Stimulated activated naive B cell treated with anti-CD40 and anti-IgM and Interleukin-4, amounts not matched to agents 10 μg/mL and 1 μg/mL and 100 μg/mL, for 72 hours (primary cell): ENCODE data around the gene GRK5.

Experiments used
- ATAC-seq, 2 donors: fragments of 150-1000 bp; cut with Tn5 transposase; replicated peaks; 2 replicates each; pipeline ENCODE4 v1.10.0; 2021; ENCODE audit warnings: moderate library complexity in 1 of 2
- DNase-seq: peaks from one replicate; pipeline ENCODE4 v3.0.0; 2021
- H3K27ac Mint-ChIP-seq: one replicate; pipeline ENCODE4 v1.8.0; 2022; ENCODE audit warnings: mild to moderate bottlenecking, mixed read lengths
- H3K27me3 Mint-ChIP-seq, 2 donors: one replicate each; pipeline ENCODE4 v1.8.0; 2022; ENCODE audit warnings: mixed read lengths in 2 of 2
- H3K36me3 Mint-ChIP-seq, 2 donors: one replicate each; pipeline ENCODE4 v1.8.0; 2022; ENCODE audit warnings: mixed read lengths in 2 of 2, mild to moderate bottlenecking in 1 of 2
- H3K4me1 Mint-ChIP-seq, 2 donors: one replicate each; pipeline ENCODE4 v1.8.0; 2022; ENCODE audit warnings: mixed read lengths in 2 of 2, mild to moderate bottlenecking in 1 of 2
- H3K4me3 Mint-ChIP-seq, 2 donors: one replicate each; pipeline ENCODE4 v1.8.0; 2022; ENCODE audit warnings: mild to moderate bottlenecking in 2 of 2, mixed read lengths in 2 of 2, moderate library complexity in 1 of 2
- H3K9me3 Mint-ChIP-seq, 2 donors: one replicate each; pipeline ENCODE4 v1.8.0; 2022; ENCODE audit warnings: mixed read lengths in 2 of 2, mild to moderate bottlenecking in 1 of 2

Gene GRK5

DNA sequence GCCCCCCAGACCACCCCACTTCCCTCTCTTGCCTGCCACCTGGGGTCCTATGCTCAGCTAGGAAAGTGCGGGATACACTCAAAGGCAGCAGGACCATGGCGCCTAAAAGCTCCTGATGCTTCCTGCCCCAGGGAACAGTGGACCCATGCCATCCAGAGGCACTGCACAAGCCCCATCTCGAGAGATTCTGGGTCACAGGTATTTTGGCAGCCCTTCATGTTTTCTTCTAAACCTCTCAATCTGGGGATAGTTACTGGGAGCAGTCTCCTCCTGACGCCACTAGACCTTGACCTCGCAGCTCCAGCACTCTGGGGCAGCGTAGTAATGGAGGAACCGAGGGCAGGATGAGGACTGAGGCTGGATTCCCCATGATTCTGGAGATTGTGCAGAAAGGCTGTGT is 107.1 kb downstream of the GRK5 start:
- Mint-ChIP-seq H3K27me3 (no peaks in the 10 kb centered on the region), H3K4me1 (peaks cover 84 to 94% of the 10 kb centered on the region in 2 donors), H3K4me3 (peak overlapping the region in 1 of 2 donors; percentile 64), H3K9me3 (peaks cover 5% of the 10 kb centered on the region in 2 donors), H3K36me3 (peaks cover 7 to 18% of the 10 kb centered on the region in 2 donors), H3K27ac (peak overlapping the region; percentile 92)
- ATAC-seq (no peak), DNase-seq (no peak)

DNA sequence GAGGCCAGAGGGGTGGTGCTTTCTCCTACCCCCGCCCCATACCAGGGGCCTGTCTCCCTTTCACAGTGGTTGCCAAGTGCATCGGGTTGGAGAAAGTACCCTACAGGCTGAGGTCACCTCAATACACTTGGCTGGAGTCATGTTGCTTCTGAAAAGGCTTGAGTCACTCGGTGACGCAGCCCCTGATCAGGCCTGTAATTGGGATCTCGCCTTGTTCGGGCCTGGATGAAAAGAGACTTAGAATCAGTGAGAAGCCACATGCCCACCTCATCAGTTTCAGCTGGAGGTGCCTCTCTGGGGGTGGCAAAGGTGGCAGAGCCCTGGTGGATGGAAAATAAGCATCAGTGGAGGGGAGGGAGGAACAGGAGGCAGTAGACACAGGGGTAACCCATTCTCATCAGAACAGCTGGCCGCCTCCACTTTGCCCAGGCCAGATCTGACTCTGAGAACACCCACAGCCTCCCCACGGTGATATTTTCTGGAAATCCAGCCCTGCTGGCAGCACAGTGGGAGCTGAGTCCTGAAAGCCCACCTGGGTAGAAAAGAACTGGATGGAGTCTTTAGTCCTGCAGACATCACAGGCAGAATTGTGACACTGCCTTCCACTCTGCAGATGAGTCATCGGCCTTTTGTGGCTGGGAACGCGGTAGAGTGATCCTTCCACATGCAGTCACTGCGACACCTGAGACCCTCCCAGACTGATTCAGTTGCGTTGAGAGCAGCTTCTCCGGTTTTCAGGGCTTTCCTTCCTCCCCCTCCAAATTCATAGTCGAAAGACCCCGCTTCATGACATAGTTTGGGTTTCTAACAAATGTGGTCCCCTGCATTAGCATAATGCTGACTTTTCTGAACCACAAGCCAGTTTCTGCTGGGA is 108.0 kb downstream of the GRK5 start:
- peaks cover 7 to 21% of the 10 kb centered on the region in 2 donors for H3K36me3 Mint-ChIP-seq
- peaks cover 86 to 94% of the 10 kb centered on the region in 2 donors for H3K4me1 Mint-ChIP-seq
- no peaks in the 10 kb centered on the region for H3K27me3 Mint-ChIP-seq
- ATAC-seq (peak; percentile 56 to 61), DNase-seq (peak; percentile 65)
- H3K4me3 Mint-ChIP-seq, result peak overlapping the region; percentile 63 to 64
- peak overlapping the region; percentile 92 for H3K27ac Mint-ChIP-seq
- peaks cover 5% of the 10 kb centered on the region in 2 donors for H3K9me3 Mint-ChIP-seq

DNA sequence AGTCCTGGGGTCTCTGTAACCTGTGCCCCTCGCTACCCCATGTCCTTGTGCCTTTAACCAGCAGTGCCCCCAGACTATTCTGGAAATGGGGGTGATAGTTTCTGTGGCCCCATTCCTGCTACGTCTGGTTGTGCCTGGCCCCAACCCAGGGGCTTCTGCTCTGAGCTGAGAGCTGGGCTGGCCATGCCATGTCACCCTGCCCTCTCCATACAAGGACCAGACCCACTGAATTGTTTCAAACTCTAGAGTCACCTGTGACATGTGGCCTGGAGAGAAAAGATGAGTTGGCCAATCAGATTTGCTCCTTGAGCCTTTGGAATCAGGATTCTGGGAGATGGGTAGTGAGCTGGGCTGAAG is 108.6 kb downstream of the GRK5 start:
- peaks cover 5% of the 10 kb centered on the region in 2 donors for H3K9me3 Mint-ChIP-seq
- H3K27me3 Mint-ChIP-seq, result no peaks in the 10 kb centered on the region
- ATAC-seq, result no peak
- DNase-seq, result no peak
- peaks cover 7 to 18% of the 10 kb centered on the region in 2 donors for H3K36me3 Mint-ChIP-seq
- peak overlapping the region; percentile 92 for H3K27ac Mint-ChIP-seq
- H3K4me3 Mint-ChIP-seq, result peak overlapping the region in 1 of 2 donors; percentile 41
- peaks cover 85 to 94% of the 10 kb centered on the region in 2 donors for H3K4me1 Mint-ChIP-seq

DNA sequence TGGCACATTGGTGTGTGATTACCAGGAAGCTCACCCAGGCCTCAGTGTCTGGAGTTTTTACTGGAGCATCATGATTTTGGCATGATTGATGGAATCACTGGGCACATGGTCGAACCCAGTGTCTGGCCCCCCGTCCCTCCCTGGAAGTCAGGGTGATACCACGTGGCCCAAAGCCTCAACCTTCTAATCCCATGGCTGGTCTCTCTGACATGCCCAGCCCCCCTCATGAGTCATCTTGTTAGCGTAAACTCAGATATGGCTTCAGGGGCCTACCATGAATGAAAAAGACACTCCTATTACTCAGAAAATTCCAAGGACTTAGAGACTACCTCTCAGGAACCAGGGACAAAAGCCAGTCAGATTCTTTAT is 109.3 kb downstream of the GRK5 start:
- peaks cover 14 to 23% of the 10 kb centered on the region in 2 donors for H3K36me3 Mint-ChIP-seq
- no peak for DNase-seq
- peaks cover 89 to 96% of the 10 kb centered on the region in 2 donors for H3K4me1 Mint-ChIP-seq
- H3K4me3 Mint-ChIP-seq, result no peak overlapping the region
- no peak overlapping the region for H3K27ac Mint-ChIP-seq
- H3K9me3 Mint-ChIP-seq, result peaks cover 5 to 9% of the 10 kb centered on the region in 2 donors
- no peaks in the 10 kb centered on the region for H3K27me3 Mint-ChIP-seq
- no peak for ATAC-seq

DNA sequence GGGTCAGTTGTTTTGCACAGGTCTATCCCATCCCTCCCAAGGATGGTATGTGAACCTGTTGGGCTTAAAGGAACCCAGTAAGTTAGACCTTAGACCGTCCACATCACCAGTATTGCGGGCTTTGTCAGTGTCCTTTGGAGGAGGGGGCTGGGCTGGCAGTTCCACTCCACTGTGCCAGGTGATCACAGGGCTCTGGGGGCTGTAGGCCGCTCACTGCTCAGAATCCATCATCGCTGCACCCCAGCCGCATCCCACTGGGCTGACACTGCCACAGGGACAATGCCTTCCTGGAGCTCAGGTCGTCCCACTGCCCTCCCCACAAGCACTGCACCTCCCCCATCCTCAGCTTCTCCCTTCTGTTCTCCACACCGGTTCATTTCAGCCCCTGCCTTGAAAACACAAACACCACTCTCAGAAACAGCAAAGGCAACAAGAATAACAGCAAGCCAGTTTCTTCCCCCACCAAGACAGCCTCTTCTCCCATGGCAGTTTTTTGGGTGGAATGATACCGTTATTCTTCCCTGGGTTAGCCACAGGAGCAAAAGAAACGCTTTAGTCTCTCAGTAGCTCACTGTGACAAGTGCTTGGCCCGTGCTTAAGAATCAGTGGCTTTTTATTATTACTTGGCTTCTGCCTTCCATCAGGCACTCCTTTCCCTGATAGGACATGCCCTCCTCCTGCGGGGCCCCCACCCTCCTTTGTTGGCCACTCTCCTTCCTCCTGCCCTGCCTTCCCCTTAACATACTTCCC is 111.2 kb downstream of the GRK5 start:
- H3K9me3 Mint-ChIP-seq, result peaks cover 0 to 4% of the 10 kb centered on the region in 2 donors
- H3K4me3 Mint-ChIP-seq, result no peak overlapping the region
- no peak for ATAC-seq
- peaks cover 11 to 15% of the 10 kb centered on the region in 2 donors for H3K36me3 Mint-ChIP-seq
- H3K27me3 Mint-ChIP-seq, result no peaks in the 10 kb centered on the region
- H3K27ac Mint-ChIP-seq, result peak overlapping the region; percentile 38
- peaks cover 84 to 96% of the 10 kb centered on the region in 2 donors for H3K4me1 Mint-ChIP-seq
- no peak for DNase-seq

DNA sequence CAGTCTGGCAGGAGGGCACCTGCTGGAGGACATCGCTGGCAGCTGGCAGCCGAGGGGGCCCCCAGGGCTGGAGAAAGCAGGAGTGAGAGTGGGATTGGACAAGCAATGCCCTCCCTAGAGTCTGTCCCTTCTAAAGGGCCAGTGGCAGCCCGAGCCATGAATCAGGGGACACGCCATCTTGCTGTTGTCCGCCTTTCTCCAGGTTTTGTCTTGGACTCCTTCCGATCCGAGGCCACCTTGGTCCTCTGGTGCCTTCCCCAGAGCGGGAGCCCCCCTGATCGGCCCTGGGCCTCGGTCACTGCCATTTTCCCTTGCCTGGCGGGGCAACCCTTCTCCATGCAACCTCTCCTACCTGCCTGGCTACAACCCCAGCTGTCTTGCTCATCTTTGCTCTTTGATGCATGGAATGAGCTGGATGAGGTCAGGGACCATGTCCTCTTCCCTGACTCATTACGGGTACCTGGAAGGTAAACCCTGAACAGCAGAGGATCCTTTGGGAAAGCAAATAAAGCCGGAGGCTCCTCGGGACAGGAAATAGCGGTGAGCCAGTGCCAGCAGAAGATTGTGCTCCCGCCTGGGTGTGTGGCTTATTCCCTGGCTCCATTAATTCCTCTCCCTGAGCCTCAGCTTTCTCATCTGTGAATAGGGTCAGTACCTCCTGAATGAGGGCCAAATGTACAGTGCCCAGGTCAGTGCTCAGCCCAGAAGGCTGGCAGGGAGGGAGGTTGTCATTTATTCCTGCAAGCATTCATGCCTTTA is 112.0 kb downstream of the GRK5 start:
- peaks cover 76 to 92% of the 10 kb centered on the region in 2 donors for H3K4me1 Mint-ChIP-seq
- no peak for DNase-seq

DNA sequence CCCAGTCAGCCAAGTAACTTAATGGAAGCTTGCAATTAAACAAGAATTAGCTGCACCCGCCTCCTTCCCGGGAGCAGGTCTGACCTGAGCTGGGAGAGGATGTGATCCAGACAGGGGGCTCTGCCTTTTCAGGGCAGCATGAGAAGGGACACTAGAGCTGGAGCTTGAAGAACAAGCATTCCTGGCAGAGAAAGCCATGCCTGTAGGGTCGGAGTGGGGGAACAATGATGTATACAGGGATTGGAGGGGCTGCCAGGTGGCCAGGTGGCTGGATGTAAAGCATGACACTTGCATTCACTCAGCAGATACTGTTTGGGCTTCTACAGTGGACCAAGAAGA is 112.5 kb downstream of the GRK5 start:
- Mint-ChIP-seq H3K4me3 (no peak overlapping the region), H3K4me1 (peaks cover 74 to 92% of the 10 kb centered on the region in 2 donors), H3K9me3 (peaks cover 0 to 4% of the 10 kb centered on the region in 2 donors), H3K36me3 (peaks cover 11 to 15% of the 10 kb centered on the region in 2 donors), H3K27me3 (no peaks in the 10 kb centered on the region), H3K27ac (no peak overlapping the region)
- DNase-seq (no peak), ATAC-seq (no peak)

More for the DNA sequence above, 112.0 kb downstream of the GRK5 start:
- H3K27ac Mint-ChIP-seq, result peak overlapping the region; percentile 15
- H3K36me3 Mint-ChIP-seq, result peaks cover 11 to 15% of the 10 kb centered on the region in 2 donors
- H3K27me3 Mint-ChIP-seq, result no peaks in the 10 kb centered on the region
- no peak for ATAC-seq
- no peak overlapping the region for H3K4me3 Mint-ChIP-seq
- H3K9me3 Mint-ChIP-seq, result peaks cover 0 to 4% of the 10 kb centered on the region in 2 donors

DNA sequence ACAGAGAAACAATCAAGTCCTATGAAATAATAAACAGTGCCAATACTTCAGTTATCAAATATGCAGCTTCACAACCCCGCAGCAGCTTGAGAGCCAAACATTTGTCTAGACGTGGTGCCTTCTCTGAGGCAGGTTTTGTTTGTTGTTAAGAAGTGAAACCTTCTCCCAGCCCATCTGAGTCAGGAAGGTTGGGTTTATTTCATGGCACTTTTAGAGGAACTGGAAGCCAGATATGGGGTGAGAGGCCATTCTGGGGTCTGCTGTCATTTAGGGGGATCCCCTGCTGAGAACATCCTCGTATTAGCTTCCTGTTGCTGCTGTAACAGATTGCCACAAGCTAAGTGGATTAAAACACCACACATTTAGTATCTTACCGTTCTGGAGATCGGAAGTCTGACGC is 113.6 kb downstream of the GRK5 start:
- Mint-ChIP-seq H3K4me1 (peaks cover 68 to 92% of the 10 kb centered on the region in 2 donors), H3K4me3 (no peak overlapping the region), H3K36me3 (peaks cover 15 to 19% of the 10 kb centered on the region in 2 donors), H3K27me3 (no peaks in the 10 kb centered on the region), H3K27ac (peak overlapping the region; percentile 21), H3K9me3 (peaks cover 0 to 4% of the 10 kb centered on the region in 2 donors)
- DNase-seq (peak; percentile 24), ATAC-seq (peak; percentile 91 to 94)

DNA sequence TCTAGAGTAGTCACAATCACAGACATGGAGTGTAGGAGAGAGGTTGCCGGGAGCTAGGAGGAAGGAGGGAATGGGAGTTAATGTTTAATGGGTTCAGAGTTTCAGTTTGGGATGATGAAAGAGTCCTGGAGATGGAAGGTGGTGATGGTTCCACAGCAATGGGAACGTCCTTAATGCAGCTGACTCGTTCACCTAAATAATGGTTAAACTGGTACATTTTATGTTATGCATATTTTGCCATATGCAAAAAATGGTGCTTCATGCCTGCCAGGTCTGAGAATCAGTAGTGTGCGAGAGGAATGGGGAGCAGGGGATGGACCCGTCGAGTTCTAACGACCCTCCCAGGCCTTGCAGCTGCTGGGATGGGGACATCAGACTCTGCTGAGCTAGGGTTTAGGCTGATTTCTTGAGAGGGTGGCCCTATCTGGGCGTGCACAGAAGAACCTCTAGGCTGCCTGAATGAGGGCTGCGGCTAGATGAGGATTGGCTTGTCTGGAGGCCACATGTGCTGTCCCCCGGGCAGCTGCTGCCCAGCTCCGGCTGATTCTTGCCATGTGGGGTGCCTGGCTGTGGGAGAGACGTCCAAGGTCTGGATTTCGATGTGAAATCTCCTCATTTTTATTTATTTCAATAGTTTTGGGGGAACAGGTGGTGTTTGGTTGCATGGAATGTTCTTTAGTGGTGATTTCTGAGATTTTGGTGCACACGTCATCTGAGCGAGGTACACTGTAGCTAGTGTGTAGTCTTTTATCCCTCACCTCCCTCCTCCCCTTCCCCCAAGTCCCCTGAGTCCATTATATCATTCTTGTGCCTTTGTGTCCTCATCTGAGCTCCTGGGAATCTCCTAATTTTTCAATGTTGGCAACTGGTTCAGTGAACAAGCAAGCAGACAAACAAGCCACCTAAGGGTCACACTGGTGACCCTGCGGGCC is 116.0 kb downstream of the GRK5 start:
- H3K27me3 Mint-ChIP-seq, result no peaks in the 10 kb centered on the region
- H3K4me1 Mint-ChIP-seq, result peaks cover 62 to 88% of the 10 kb centered on the region in 2 donors

DNA sequence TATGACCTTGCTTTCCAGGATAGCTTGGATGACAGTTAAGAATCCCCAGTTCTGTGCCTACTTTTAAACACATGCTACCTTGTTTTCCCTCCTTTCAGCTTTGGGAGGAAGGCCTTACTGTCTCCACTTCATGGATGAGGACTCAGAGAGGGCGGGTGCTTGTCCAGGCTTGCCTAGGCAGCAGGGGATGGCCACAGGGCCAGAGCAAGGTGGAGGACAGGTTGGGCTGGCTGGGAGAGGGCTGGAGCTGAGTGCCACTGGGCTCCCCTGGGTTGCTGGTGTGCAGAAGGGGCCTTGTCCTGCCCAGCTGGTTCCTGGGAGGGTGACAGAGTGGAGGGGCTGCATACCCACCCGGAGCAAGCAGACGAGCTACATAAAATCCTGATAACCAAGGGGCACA is 117.8 kb downstream of the GRK5 start:
- ATAC-seq, result no peak

More for the DNA sequence above, 116.0 kb downstream of the GRK5 start:
- peaks cover 0 to 4% of the 10 kb centered on the region in 2 donors for H3K9me3 Mint-ChIP-seq
- ATAC-seq (no peak), DNase-seq (no peak)
- H3K4me3 Mint-ChIP-seq, result no peak overlapping the region
- peaks cover 20 to 32% of the 10 kb centered on the region in 2 donors for H3K36me3 Mint-ChIP-seq
- no peak overlapping the region for H3K27ac Mint-ChIP-seq

DNA sequence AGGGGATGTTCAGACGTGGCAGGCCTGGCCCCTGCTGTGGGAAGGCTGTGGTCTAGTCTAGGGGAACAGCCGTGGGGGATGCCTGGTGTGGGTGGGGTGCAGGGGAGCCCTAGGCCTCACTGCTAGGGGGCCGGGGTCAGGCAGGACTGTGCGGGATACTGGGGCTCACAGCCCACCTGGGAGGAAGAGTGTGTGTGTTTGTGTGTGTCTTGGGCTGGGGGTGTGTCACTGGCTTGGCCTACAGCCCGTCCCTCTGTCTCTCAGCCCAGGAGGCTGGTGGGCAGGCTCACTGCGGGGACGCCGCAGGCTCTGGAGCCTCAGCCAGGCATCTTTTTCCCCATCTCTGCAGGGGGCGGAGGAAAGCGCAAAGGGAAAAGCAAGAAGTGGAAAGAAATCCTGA is 118.8 kb downstream of the GRK5 start:
- H3K36me3 Mint-ChIP-seq, result peaks cover 19 to 33% of the 10 kb centered on the region in 2 donors
- H3K4me3 Mint-ChIP-seq, result no peak overlapping the region
- ATAC-seq, result no peak
- H3K9me3 Mint-ChIP-seq, result peaks cover 0 to 3% of the 10 kb centered on the region in 2 donors
- H3K4me1 Mint-ChIP-seq, result peaks cover 42 to 66% of the 10 kb centered on the region in 2 donors
- H3K27me3 Mint-ChIP-seq, result no peaks in the 10 kb centered on the region
- H3K27ac Mint-ChIP-seq, result no peak overlapping the region
- no peak for DNase-seq

More for the DNA sequence above, 117.8 kb downstream of the GRK5 start:
- peaks cover 20 to 37% of the 10 kb centered on the region in 2 donors for H3K36me3 Mint-ChIP-seq
- no peaks in the 10 kb centered on the region for H3K27me3 Mint-ChIP-seq
- peaks cover 51 to 76% of the 10 kb centered on the region in 2 donors for H3K4me1 Mint-ChIP-seq
- no peak overlapping the region for H3K27ac Mint-ChIP-seq
- peaks cover 0 to 4% of the 10 kb centered on the region in 2 donors for H3K9me3 Mint-ChIP-seq
- no peak overlapping the region for H3K4me3 Mint-ChIP-seq
- DNase-seq, result no peak

DNA sequence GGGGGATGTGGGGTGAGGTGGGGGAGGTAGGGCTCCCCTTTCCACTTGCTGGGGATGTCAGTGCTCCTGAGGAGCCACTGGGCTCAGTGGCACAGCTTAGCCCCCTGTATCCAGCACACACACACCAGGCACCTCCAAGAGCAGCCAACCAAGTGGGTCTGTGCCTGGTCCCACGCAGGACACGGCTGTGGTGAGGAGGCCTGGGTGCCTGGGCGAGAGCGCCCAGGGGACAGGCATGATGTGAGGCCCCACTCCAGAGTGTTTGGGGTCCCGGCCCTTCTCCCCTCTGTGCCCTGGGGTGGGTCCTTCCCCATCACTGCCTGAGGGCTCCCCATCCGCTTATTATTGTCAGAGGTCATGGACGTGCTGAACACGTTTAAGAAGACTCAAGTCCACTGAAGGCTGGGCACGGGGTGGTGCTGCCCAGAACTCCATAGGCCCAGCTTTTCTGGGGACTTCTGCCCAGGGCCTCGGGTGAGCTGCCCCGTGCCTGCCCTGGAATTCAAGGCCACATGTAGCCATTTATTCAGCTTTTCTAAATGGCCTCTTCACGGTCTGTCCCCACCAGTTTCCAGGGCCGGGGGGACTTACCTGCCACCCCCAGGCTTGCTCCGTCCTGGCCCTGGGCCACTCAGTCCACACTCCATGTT is 119.8 kb downstream of the GRK5 start:
- Mint-ChIP-seq H3K4me1 (peaks cover 35 to 56% of the 10 kb centered on the region in 2 donors), H3K27me3 (no peaks in the 10 kb centered on the region), H3K9me3 (no peaks in the 10 kb centered on the region), H3K36me3 (peaks cover 11 to 26% of the 10 kb centered on the region in 2 donors), H3K27ac (no peak overlapping the region), H3K4me3 (no peak overlapping the region)
- ATAC-seq (no peak), DNase-seq (no peak)

DNA sequence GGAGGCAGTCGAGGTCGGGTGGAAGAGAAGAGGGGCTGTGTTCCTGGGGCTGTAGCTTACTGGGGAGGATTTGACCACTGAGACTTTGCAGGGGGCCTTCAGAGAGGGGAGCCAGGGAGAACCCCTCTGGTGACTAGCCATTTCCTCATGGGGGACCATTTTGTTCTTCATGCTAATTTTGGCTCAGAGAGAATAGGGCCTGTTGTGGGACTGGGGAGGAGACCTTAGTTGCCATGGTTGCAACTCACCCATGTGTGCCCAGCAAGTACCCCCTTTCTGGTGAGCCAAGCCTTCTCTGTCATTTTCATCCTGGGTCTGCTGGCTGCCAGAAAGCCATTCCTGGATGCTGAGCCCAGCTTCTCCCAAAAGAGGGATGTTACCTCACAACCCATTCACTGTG is 120.9 kb downstream of the GRK5 start:
- Mint-ChIP-seq H3K27ac (peak overlapping the region; percentile 20), H3K36me3 (peaks cover 15 to 31% of the 10 kb centered on the region in 2 donors), H3K9me3 (no peaks in the 10 kb centered on the region), H3K4me3 (no peak overlapping the region), H3K27me3 (no peaks in the 10 kb centered on the region), H3K4me1 (peaks cover 35 to 59% of the 10 kb centered on the region in 2 donors)
- ATAC-seq (peak; percentile 41 to 51), DNase-seq (no peak)
